Trophoblast cell (in vitro differentiated cells and primary cell): ENCODE measurements around the gene MAMLD1.

Experiments
- DNase-seq, 2 donors: peaks; one replicate each; pipeline ENCODE4 v3.0.0-alpha.2; 2016
- H2AFZ ChIP-seq: 2 replicates; pipeline ENCODE4 v1.6.1; 2013; ENCODE audit warnings: low read length, moderate library complexity, mild to moderate bottlenecking; ENCODE audit not compliant: insufficient read depth, poor library complexity
- H2AK5ac ChIP-seq: 2 replicates; pipeline ENCODE4 v1.6.1; 2013; ENCODE audit warnings: mild to moderate bottlenecking, low read length
- H2BK120ac ChIP-seq: 2 replicates; pipeline ENCODE4 v1.6.1; 2013; ENCODE audit warnings: low read length, mild to moderate bottlenecking, moderate library complexity; ENCODE audit not compliant: insufficient read depth, poor library complexity
- H2BK12ac ChIP-seq: 2 replicates; pipeline ENCODE4 v1.6.1; 2013; ENCODE audit warnings: mild to moderate bottlenecking, low read length, moderate library complexity
- H2BK5ac ChIP-seq: 2 replicates; pipeline ENCODE4 v1.6.1; 2013; ENCODE audit warnings: low read length, low read depth, moderate library complexity, mild to moderate bottlenecking; ENCODE audit not compliant: poor library complexity
- H3K14ac ChIP-seq: 2 replicates; pipeline ENCODE4 v1.6.1; 2013; ENCODE audit warnings: mild to moderate bottlenecking, low read length
- H3K18ac ChIP-seq: 2 replicates; pipeline ENCODE4 v1.6.1; 2013; ENCODE audit warnings: mild to moderate bottlenecking, low read length
- H3K23ac ChIP-seq: 2 replicates; pipeline ENCODE4 v1.6.1; 2013; ENCODE audit warnings: low read length
- H3K27ac ChIP-seq: 2 replicates; pipeline ENCODE4 v1.5.1; 2013; ENCODE audit warnings: low read depth, mild to moderate bottlenecking, inconsistent platforms, low read length, moderate library complexity
- H3K27me3 ChIP-seq: 2 replicates; pipeline ENCODE4 v1.6.1; 2013; ENCODE audit warnings: inconsistent platforms, mild to moderate bottlenecking, low read length, moderate library complexity; ENCODE audit not compliant: insufficient read depth
- H3K36me3 ChIP-seq, 2 experiments: 1 replicate in 1 of 2; 2 replicates in 1 of 2; pipeline ENCODE4 v1.6.1; 2013; ENCODE audit warnings: low read length in 2 of 2, mild to moderate bottlenecking in 2 of 2, moderate library complexity in 1 of 2; ENCODE audit not compliant: insufficient read depth in 2 of 2, control insufficient read depth in 1 of 2
- H3K4ac ChIP-seq: 2 replicates; pipeline ENCODE4 v1.6.1; 2013; ENCODE audit warnings: low read depth, mild to moderate bottlenecking, low read length, moderate library complexity
- H3K4me1 ChIP-seq, 2 experiments: 1 replicate in 1 of 2; 2 replicates in 1 of 2; pipeline ENCODE4 v1.6.1; 2013; ENCODE audit warnings: low read length in 2 of 2, mild to moderate bottlenecking in 2 of 2, moderate library complexity in 1 of 2; ENCODE audit not compliant: insufficient read depth in 2 of 2, control insufficient read depth in 1 of 2
- H3K4me2 ChIP-seq: 2 replicates; pipeline ENCODE4 v1.6.1; 2013; ENCODE audit warnings: inconsistent platforms, mild to moderate bottlenecking, low read length, moderate library complexity
- H3K4me3 ChIP-seq: 2 replicates; pipeline ENCODE4 v1.5.1; 2013; ENCODE audit warnings: mild to moderate bottlenecking, low read depth, low read length, inconsistent platforms
- H3K79me1 ChIP-seq: one replicate; pipeline ENCODE4 v1.6.1; 2013; ENCODE audit warnings: low read length
- H3K79me2 ChIP-seq: 2 replicates; pipeline ENCODE4 v1.6.1; 2013; ENCODE audit warnings: low read length, mild to moderate bottlenecking; ENCODE audit not compliant: control insufficient read depth, insufficient read depth, poor library complexity
- H3K9ac ChIP-seq: 2 replicates; pipeline ENCODE4 v1.6.1; 2013; ENCODE audit warnings: mild to moderate bottlenecking, low read length
- H3K9me3 ChIP-seq: 2 replicates; pipeline ENCODE4 v1.6.1; 2013; ENCODE audit warnings: low read depth, mild to moderate bottlenecking, control low read depth, inconsistent platforms, low read length; ENCODE audit not compliant: insufficient read depth
- H4K12ac ChIP-seq: 2 replicates; pipeline ENCODE4 v1.6.1; 2013; ENCODE audit warnings: low read depth, mild to moderate bottlenecking, low read length, moderate library complexity
- H4K8ac ChIP-seq: 2 replicates; pipeline ENCODE4 v1.6.1; 2013; ENCODE audit warnings: low read depth, mild to moderate bottlenecking, low read length, moderate library complexity
- H4K91ac ChIP-seq: one replicate; pipeline ENCODE4 v1.6.1; 2013; ENCODE audit warnings: low read depth, mild to moderate bottlenecking, low read length, moderate library complexity
- WGBS: extraction: QIAGEN DNeasy Blood & Tissue Kit; methylation state at CpG from one replicate; pipeline ENCODE4 v1.1.7; 2013; ENCODE audit warnings: missing lambda C conversion rate; ENCODE audit not compliant: insufficient read length, insufficient coverage; ENCODE audit errors: extremely low coverage; 5-methylcytosine and 5-hydroxymethylcytosine counted together

MAMLD1 gene

GRCh38 chrX:150411656-150412055, 48.5 kb downstream of the MAMLD1 start:
- Histone ChIP-seq H3K23ac (no peak overlapping the region), H4K12ac (no peak overlapping the region), H3K27me3 (no peaks in the 10 kb centered on the region), H3K4me3 (no peak overlapping the region), H3K4ac (no peak overlapping the region), H2BK120ac (no peak overlapping the region), H3K27ac (no peak overlapping the region), H2AFZ (no peak overlapping the region), H4K91ac (no peak overlapping the region), H3K14ac (no peak overlapping the region), H3K9ac (no peak overlapping the region), H3K9me3 (no peaks in the 10 kb centered on the region), H3K79me1 (no peaks in the 10 kb centered on the region), H3K36me3 (no peaks in the 10 kb centered on the region), H3K4me2 (no peak overlapping the region), H2BK12ac (no peak overlapping the region), H3K79me2 (no peaks in the 10 kb centered on the region), H3K4me1 (no peaks in the 10 kb centered on the region), H2AK5ac (no peak overlapping the region), H3K18ac (no peak overlapping the region), H2BK5ac (no peak overlapping the region), H4K8ac (no peak overlapping the region)
- DNase-seq, result no peak
- no CpG with 5 or more reads among the region's 2 CpGs for WGBS

GRCh38 chrX:150414228-150414627, 51.1 kb downstream of the MAMLD1 start:
- no peak overlapping the region for H2BK120ac ChIP-seq
- H3K27me3 ChIP-seq, result no peaks in the 10 kb centered on the region
- H3K14ac ChIP-seq, result no peak overlapping the region
- no peak overlapping the region for H3K27ac ChIP-seq
- no peak for DNase-seq
- no peak overlapping the region for H3K23ac ChIP-seq
- no peaks in the 10 kb centered on the region for H3K4me1 ChIP-seq
- no peaks in the 10 kb centered on the region for H3K79me2 ChIP-seq
- H3K79me1 ChIP-seq, result no peaks in the 10 kb centered on the region
- H2AFZ ChIP-seq, result no peak overlapping the region
- H3K4me3 ChIP-seq, result no peak overlapping the region
- H3K18ac ChIP-seq, result no peak overlapping the region
- no peak overlapping the region for H4K91ac ChIP-seq
- no peaks in the 10 kb centered on the region for H3K36me3 ChIP-seq
- H2AK5ac ChIP-seq, result no peak overlapping the region
- no CpG with 5 or more reads among the region's 2 CpGs for WGBS
- H3K4ac ChIP-seq, result no peak overlapping the region
- no peak overlapping the region for H4K12ac ChIP-seq
- H3K9me3 ChIP-seq, result no peaks in the 10 kb centered on the region
- no peak overlapping the region for H3K9ac ChIP-seq
- H2BK5ac ChIP-seq, result no peak overlapping the region
- no peak overlapping the region for H3K4me2 ChIP-seq
- H4K8ac ChIP-seq, result no peak overlapping the region
- H2BK12ac ChIP-seq, result no peak overlapping the region

- no peak overlapping the region for H2BK5ac ChIP-seq
- H3K4me1 ChIP-seq, result no peaks in the 10 kb centered on the region
- H4K12ac ChIP-seq, result no peak overlapping the region
- H3K27me3 ChIP-seq, result no peaks in the 10 kb centered on the region
- no peak overlapping the region for H3K9ac ChIP-seq
- H4K8ac ChIP-seq, result no peak overlapping the region
- H2AFZ ChIP-seq, result no peak overlapping the region
- WGBS, result no CpG with 5 or more reads among the region's 6 CpGs
- no peaks in the 10 kb centered on the region for H3K9me3 ChIP-seq
- no peak overlapping the region for H4K91ac ChIP-seq
- H2AK5ac ChIP-seq, result no peak overlapping the region
- H3K36me3 ChIP-seq, result no peaks in the 10 kb centered on the region
- no peak overlapping the region for H2BK12ac ChIP-seq
- no peak overlapping the region for H3K27ac ChIP-seq
- no peak overlapping the region for H3K4ac ChIP-seq
- H2BK120ac ChIP-seq, result no peak overlapping the region
- no peak overlapping the region for H3K4me3 ChIP-seq
- H3K4me2 ChIP-seq, result no peak overlapping the region
- no peaks in the 10 kb centered on the region for H3K79me1 ChIP-seq
- H3K18ac ChIP-seq, result no peak overlapping the region
- DNase-seq, result no peak
- no peaks in the 10 kb centered on the region for H3K79me2 ChIP-seq
- no peak overlapping the region for H3K23ac ChIP-seq
- H3K14ac ChIP-seq, result no peak overlapping the region
These were observed 53.4 kb downstream of the MAMLD1 start for GRCh38 chrX:150416469-150416868.

- Histone ChIP-seq H3K23ac (no peak overlapping the region), H3K79me2 (no peaks in the 10 kb centered on the region), H2BK12ac (no peak overlapping the region), H3K27ac (no peak overlapping the region), H3K4ac (no peak overlapping the region), H3K4me2 (no peak overlapping the region), H3K4me3 (no peak overlapping the region), H3K9ac (no peak overlapping the region), H2BK120ac (no peak overlapping the region), H3K18ac (no peak overlapping the region), H3K79me1 (no peaks in the 10 kb centered on the region), H2AFZ (no peak overlapping the region), H3K9me3 (no peaks in the 10 kb centered on the region), H3K4me1 (no peaks in the 10 kb centered on the region), H3K36me3 (no peaks in the 10 kb centered on the region), H4K12ac (no peak overlapping the region), H3K27me3 (no peaks in the 10 kb centered on the region), H4K8ac (no peak overlapping the region), H2AK5ac (no peak overlapping the region), H3K14ac (no peak overlapping the region), H2BK5ac (no peak overlapping the region), H4K91ac (no peak overlapping the region)
- no peak for DNase-seq
- no CpG with 5 or more reads among the region's 8 CpGs for WGBS
These were observed 58.7 kb downstream of the MAMLD1 start for GRCh38 chrX:150421816-150422215.
